GM18505 (cell line): ENCODE data around the gene MUC5AC.
"Not testable (repeated sequence)": the region's sequence is repeated elsewhere in the genome, so short reads cannot be mapped to it uniquely, and the experiment has no call there.

Experiments used
- ATAC-seq: cut with Tn5 transposase; IDR thresholded peaks from one replicate; pipeline ENCODE4 v1.9.1; 2021; ENCODE audit not compliant: unreplicated experiment
- POLR2A ChIP-seq: IDR thresholded peaks from 4 replicates; pipeline ENCODE4 v1.6.1; 2011; ENCODE audit warnings: borderline replicate concordance; ENCODE audit not compliant: insufficient read depth, insufficient read length; ENCODE audit errors: extremely low read depth

Gene MUC5AC

GRCh38 chr11:1165256-1166041 is 7.7 kb downstream of the MUC5AC start:
- ATAC-seq: no peak

DNA sequence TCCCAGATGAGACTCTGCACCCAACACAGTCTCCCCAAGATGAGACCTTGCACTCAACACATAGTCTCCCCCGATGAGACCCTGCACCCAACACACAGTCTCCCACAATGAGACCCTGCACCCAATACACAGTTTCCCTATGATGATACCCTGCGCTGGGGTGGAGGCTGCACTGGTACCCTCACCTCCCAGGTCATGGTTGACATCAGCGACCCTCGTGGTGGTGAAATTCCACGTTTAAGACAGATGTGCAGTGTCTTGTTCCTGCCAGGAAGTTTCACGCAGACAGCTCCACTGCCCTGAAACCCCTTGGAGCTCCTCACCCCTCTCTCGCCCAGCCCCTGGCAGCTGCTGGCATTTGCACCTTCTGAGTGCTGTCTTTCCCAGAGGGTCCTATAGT is 9.5 kb downstream of the MUC5AC start:
- no peak for ATAC-seq
- TF ChIP-seq POLR2A: no peak

More at GRCh38 chr11:1165256-1166041, 7.7 kb downstream of the MUC5AC start:
- TF ChIP-seq POLR2A: no peak

- TF ChIP-seq POLR2A: no peak
- no peak for ATAC-seq
These were observed 10.0 kb downstream of the MUC5AC start for GRCh38 chr11:1167751-1168231.

GRCh38 chr11:1168256-1168655 is 10.5 kb downstream of the MUC5AC start:
- no peak for ATAC-seq
- no peak for TF ChIP-seq POLR2A

GRCh38 chr11:1168721-1169161 is 11.0 kb downstream of the MUC5AC start:
- no peak for TF ChIP-seq POLR2A
- ATAC-seq: no peak

- no peak for TF ChIP-seq POLR2A
- ATAC-seq: no peak
These were observed 13.7 kb downstream of the MUC5AC start for GRCh38 chr11:1171223-1171984.

- no peak for TF ChIP-seq POLR2A
- no peak for ATAC-seq
These were observed 14.4 kb downstream of the MUC5AC start for GRCh38 chr11:1171985-1172728.

DNA sequence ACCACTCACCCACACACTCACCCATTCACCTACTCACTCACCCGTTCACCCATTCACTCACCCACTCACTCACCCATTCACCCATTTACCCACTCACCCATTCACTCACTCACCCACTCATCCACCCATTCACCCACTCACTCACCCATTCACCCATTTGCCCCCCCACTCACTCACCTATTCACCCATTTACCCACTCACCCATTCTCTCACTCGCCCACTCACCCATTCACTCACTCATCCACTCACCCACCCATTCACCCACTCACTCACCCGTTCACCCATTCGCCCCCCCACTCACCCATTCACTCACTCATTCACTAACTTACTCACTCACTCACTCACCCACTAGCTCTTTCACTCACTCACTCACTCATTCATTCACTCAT is 15.0 kb downstream of the MUC5AC start:
- no peak for ATAC-seq
- TF ChIP-seq POLR2A: no peak

- ATAC-seq: not testable (repeated sequence)
These were observed 15.6 kb downstream of the MUC5AC start for GRCh38 chr11:1173396-1173795.

- no peak for ATAC-seq
- no peak for TF ChIP-seq POLR2A
These were observed 17.0 kb downstream of the MUC5AC start for GRCh38 chr11:1174441-1175370.

DNA sequence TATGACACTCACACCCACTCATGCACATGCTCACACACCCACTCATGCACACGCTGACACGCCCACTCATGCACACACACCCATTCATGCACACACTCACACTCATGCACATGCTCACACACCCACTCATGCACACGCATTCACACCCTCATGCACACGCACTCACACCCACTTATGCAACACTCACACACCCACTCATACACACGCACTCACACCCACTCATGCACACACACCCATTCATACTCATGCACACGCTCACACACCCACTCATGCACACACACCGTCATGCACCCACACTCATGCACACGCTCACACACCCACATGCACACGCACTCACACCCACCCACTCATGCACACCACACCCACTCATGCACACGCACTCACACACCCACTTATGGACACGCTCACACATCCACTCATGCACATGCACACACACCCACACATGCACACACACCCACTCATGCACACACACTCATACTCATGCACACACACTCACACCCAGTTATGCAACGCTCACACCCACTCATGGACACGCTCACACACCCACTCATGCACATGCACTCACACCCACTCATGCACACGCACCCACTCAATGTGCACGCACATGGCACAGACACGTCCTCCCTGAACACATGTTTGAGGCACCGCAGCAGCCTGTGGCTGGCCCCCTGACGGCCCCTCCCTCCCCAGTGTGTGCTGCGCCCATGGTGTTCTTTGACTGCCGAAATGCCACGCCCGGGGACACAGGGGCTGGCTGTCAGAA is 17.9 kb downstream of the MUC5AC start:
- ATAC-seq: no peak
- TF ChIP-seq POLR2A: no peak

DNA sequence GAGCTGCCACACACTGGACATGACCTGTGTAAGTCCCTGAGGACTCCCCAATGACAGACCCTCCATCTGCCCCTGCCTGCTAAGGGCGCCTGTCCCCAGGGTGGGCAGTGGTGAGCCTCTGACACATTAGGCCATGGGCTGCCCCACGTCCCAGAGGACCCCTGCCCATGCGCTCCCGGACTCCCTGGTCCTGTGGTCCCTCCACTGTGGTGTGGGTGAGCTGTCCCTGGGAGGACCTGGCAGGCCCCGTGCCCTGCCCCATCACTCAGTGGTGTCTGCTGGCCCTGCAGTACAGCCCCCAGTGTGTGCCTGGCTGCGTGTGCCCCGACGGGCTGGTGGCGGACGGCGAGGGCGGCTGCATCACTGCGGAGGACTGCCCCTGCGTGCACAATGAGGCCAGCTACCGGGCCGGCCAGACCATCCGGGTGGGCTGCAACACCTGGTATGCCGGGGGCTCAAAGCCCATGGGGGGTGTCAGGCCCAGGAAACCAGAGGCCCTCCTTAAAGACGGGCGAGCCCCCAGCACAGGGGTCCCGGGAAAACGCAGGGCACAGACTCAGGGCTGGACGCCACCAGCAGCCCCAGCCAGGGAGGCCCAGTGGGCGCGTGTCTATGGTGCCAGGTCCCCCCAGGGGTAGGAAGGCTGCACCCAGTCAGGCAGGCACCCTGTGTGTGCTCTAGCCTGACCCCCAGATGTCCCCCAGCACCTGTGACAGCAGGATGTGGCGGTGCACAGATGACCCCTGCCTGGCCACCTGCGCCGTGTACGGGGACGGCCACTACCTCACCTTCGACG is 18.7 kb downstream of the MUC5AC start:
- no peak for TF ChIP-seq POLR2A
- ATAC-seq: no peak
